GM12878 (cell line): ENCODE measurements around the gene ADAMTS17. TPM values are rescaled to one million over a fixed set of nuclear protein-coding genes. Genes with fewer than 3 reads are reported as not detected.

Source experiments
- ATAC-seq: fragments of 200-7000 bp; cut with Tn5 transposase; 3 replicates; pipeline ENCODE4 v1.9.1; 2020; ENCODE audit warnings: mild to moderate bottlenecking, moderate library complexity
- BruUV-seq: library from RNA; stranded (reverse); fragments of 400-500 nt; replicated peaks from 2 replicates; lab custom pipeline; 2021; lab: Mats Ljungman, UMichigan
- CTCF ChIA-PET: fragments of 300-600 bp; sonication (Branson Sonifier 250); formaldehyde crosslinking; extraction: SDS; loops from one replicate; lab custom pipeline; 2021; ENCODE audit warnings: inconsistent platforms; lab: Yijun Ruan, JAX
- POLR2A ChIA-PET: fragments of 350-600 bp; formaldehyde crosslinking; extraction: SDS; loops from one replicate; lab custom pipeline; 2021; ENCODE audit warnings: inconsistent platforms; lab: Charles Lee
- RAD21 ChIA-PET: fragments of 300-600 bp; sonication (Branson Sonifier 250); formaldehyde crosslinking; loops from one replicate; lab custom pipeline; 2023; ENCODE audit warnings: antibody characterized with exemption; ENCODE audit not compliant: unreplicated experiment; lab: Charles Lee
- SMC1A ChIA-PET: fragments of 300-600 bp; sonication (Branson Sonifier 250); formaldehyde crosslinking; loops from one replicate; lab custom pipeline; 2023; ENCODE audit not compliant: unreplicated experiment, uncharacterized antibody; lab: Charles Lee
- DNase-seq: peaks from one replicate; pipeline ENCODE4 v3.0.0-alpha.2; 2011; ENCODE audit warnings: low read depth, low spot score
- FAIRE-seq: peaks from 3 replicates; lab custom pipeline; 2011; peaks lifted over from hg19 to GRCh38; lab: Jason Lieb, UNC
- H2AFZ ChIP-seq: 2 replicates; pipeline ENCODE4 v1.6.0; 2011; ENCODE audit warnings: low read depth, low read length, control low read depth; ENCODE audit not compliant: control insufficient read depth
- H3K27ac ChIP-seq: 2 replicates; pipeline ENCODE4 v1.5.1; 2011; ENCODE audit warnings: control low read depth; ENCODE audit not compliant: control insufficient read depth, insufficient read depth
- H3K27me3 ChIP-seq, 2 experiments: replicated peaks in 1 of 2; 2 replicates each; pipeline versions ENCODE4 v1.6.0 to v1.6.1; 2011; ENCODE audit warnings: low read length in 1 of 2; ENCODE audit not compliant: control insufficient read depth in 2 of 2, insufficient read depth in 2 of 2
- H3K36me3 ChIP-seq, 2 experiments: 2 replicates each; pipeline ENCODE4 v1.5.1; 2011; ENCODE audit warnings: low read length in 1 of 2; ENCODE audit not compliant: control insufficient read depth in 2 of 2, insufficient read depth in 2 of 2
- H3K4me1 ChIP-seq: 2 replicates; pipeline ENCODE4 v1.6.1; 2011; ENCODE audit warnings: mild to moderate bottlenecking, low read length, moderate library complexity, mixed read lengths; ENCODE audit not compliant: control insufficient read depth, insufficient read depth
- H3K4me2 ChIP-seq: 2 replicates; pipeline ENCODE4 v1.6.0; 2011; ENCODE audit warnings: control low read depth; ENCODE audit not compliant: control insufficient read depth, insufficient read depth
- H3K4me3 ChIP-seq: fragments of 200-600 bp; sonication (generic); 2 replicates; pipeline ENCODE4 v1.5.1; 2016
- H3K79me2 ChIP-seq: 2 replicates; pipeline ENCODE4 v1.6.0; 2011; ENCODE audit warnings: low read length; ENCODE audit not compliant: control insufficient read depth, insufficient read depth
- H3K9ac ChIP-seq: 2 replicates; pipeline ENCODE4 v1.8.0; 2011; ENCODE audit warnings: low read length, control low read depth, mixed read lengths; ENCODE audit not compliant: control insufficient read depth, insufficient read depth
- H3K9me3 ChIP-seq: replicated peaks from 3 replicates; pipeline ENCODE4 v1.5.1; 2011; ENCODE audit warnings: mild to moderate bottlenecking, low read length; ENCODE audit not compliant: control insufficient read depth, insufficient read depth
- H4K20me1 ChIP-seq: 2 replicates; pipeline ENCODE4 v1.6.0; 2011; ENCODE audit not compliant: control insufficient read depth, insufficient read depth
- ASH2L ChIP-seq: fragments of 300-600, 200-600 bp; sonication (generic); IDR thresholded peaks from 2 replicates; pipeline ENCODE4 v1.6.1; 2017; ENCODE audit warnings: low read depth, mild to moderate bottlenecking, borderline replicate concordance
- ATF2 ChIP-seq: IDR thresholded peaks from 2 replicates; pipeline ENCODE4 v1.6.1; 2012; ENCODE audit warnings: low read length, inconsistent platforms
- CHD1 ChIP-seq: IDR thresholded peaks from 2 replicates; pipeline ENCODE4 v1.6.1; 2012; ENCODE audit warnings: low read depth, low read length, improper control_type of control experiment
- CREB1 ChIP-seq: IDR thresholded peaks from 2 replicates; pipeline ENCODE4 v1.6.1; 2012; ENCODE audit warnings: low read depth, mild to moderate bottlenecking, inconsistent platforms
- RAD21 ChIP-seq: IDR thresholded peaks from 2 replicates; pipeline ENCODE4 v1.6.1; 2011; ENCODE audit warnings: mild to moderate bottlenecking, low read depth, low read length, moderate library complexity; ENCODE audit not compliant: insufficient read depth
- STAT3 ChIP-seq: IDR thresholded peaks from 2 replicates; pipeline ENCODE4 v1.6.1; 2011; ENCODE audit warnings: low read depth, low read length, improper control_type of control experiment
- TBL1XR1 ChIP-seq: IDR thresholded peaks from 2 replicates; pipeline ENCODE4 v1.6.1; 2012; ENCODE audit warnings: low read depth, low read length, improper control_type of control experiment
- ZBTB4 ChIP-seq: fragments of 450-650 bp; formaldehyde crosslinking; IDR thresholded peaks from 2 replicates; pipeline ENCODE4 v1.4.0; 2022; ENCODE audit warnings: mild to moderate bottlenecking, moderate library complexity
- WGBS: methylation state at CpG from one replicate; pipeline ENCODE4 v1.1.6; 2016; ENCODE audit warnings: low lambda C conversion rate; ENCODE audit not compliant: insufficient replicate concordance, insufficient coverage; ENCODE audit errors: missing lambda C conversion rate; 5-methylcytosine and 5-hydroxymethylcytosine counted together
- in situ Hi-C: fragments of 300-500 bp; cut with MboI; formaldehyde crosslinking; loops from 9 replicates; pipeline ENCODE4 v1.14.3; 2018; ENCODE audit warnings: mixed read lengths
- intact Hi-C: fragments of 100-400 bp; cut with micrococcal nuclease; formaldehyde crosslinking; loops from one replicate; pipeline ENCODE4 v1.14.2; 2022; ENCODE audit not compliant: unreplicated experiment
- polyA plus RNA-seq, 11 experiments: library from polyadenylated mRNA; depleted of rRNA in 4 of 11; unstranded in 6 of 11; stranded (reverse) in 5 of 11; fragments of >200 nt; fragmentation: Nextera tagmentation in 4 of 11; fragmentation: Illumina TruSeq in 1 of 11; extraction: Ambion mirVana in 4 of 11; extraction: Trizol in 1 of 11; gene quantifications; 1 replicate in 1 of 11; 2 replicates in 10 of 11; pipeline versions ENCODE4 v1.2.1 to v1.2.3, GENCODE V29; 2011 to 2016; ENCODE audit warnings: inconsistent platforms in 2 of 11, missing spikeins in 2 of 11, low read depth in 1 of 11
- total RNA-seq, 4 experiments: library from RNA; depleted of rRNA in 3 of 4; stranded (reverse); fragments of >200 nt in 3 of 4; fragmentation: Illumina TruSeq in 1 of 4; extraction: Trizol in 1 of 4; gene quantifications; 2 replicates each; pipeline versions ENCODE4 v1.2.1 to v1.2.3, GENCODE V29; 2013 to 2021

Gene ADAMTS17
- total and polyA plus RNA-seq, 10 of the 15 experiments (the other 5 are each of a cell fraction or from before 2014, with no cell fraction given): 0.04 to 0.50 (median 0.10) TPM; not detected in 4

- Histone ChIP-seq H3K4me2 (no peak overlapping the region), H4K20me1 (no peaks in the 10 kb centered on the region), H3K9ac (no peak overlapping the region), H3K4me1 (no peaks in the 10 kb centered on the region), H2AFZ (no peak overlapping the region), H3K4me3 (no peak overlapping the region), H3K27ac (no peak overlapping the region), H3K79me2 (no peaks in the 10 kb centered on the region), H3K36me3 (no peaks in the 10 kb centered on the region), H3K9me3 (no peaks in the 10 kb centered on the region), H3K27me3 (no peaks in the 10 kb centered on the region)
- TF ChIP-seq CHD1: no peak
- no peak for TF ChIP-seq ATF2
- no peak for TF ChIP-seq CREB1
- TF ChIP-seq STAT3: no peak
- TF ChIP-seq ZBTB4 (CRISPR knock-in tag): no peak
- no peak for TF ChIP-seq RAD21
- TF ChIP-seq ASH2L: no peak
- no peak for TF ChIP-seq TBL1XR1
- SMC1A ChIA-PET: no interaction called here
- no TSS peak for BruUV-seq
- POLR2A ChIA-PET: no interaction called here
- no peak for FAIRE-seq
- CTCF ChIA-PET: interaction anchor here (1.0 kb wide), 1 partner anchor 16 kb away, joined by 4 read pairs; no protein-coding TSS in a partner anchor
- DNase-seq: no peak
- intact Hi-C loops (no loop called here), in situ Hi-C loops (no loop called here)
- RAD21 ChIA-PET: no interaction called here
- no peak for ATAC-seq
- 76% methylated on average over 15 of the region's 19 CpGs for WGBS
These were observed 7.3 kb downstream of the ADAMTS17 start for GRCh38 chr15:100334456-100334855.
